Endothelial cell of umbilical vein (primary cell): Measurements from ENCODE around the gene PRM3. TPM values are rescaled to one million over a fixed set of nuclear protein-coding genes. Genes with fewer than 3 reads are reported as not detected.

Source experiments
- BruUV-seq: library from RNA; stranded (reverse); fragments of 400-500 nt; replicated peaks from 2 replicates; lab custom pipeline; 2021; lab: Mats Ljungman, UMichigan
- CTCF ChIA-PET: fragments of 300-600, 350-600 bp; sonication (Branson Sonifier 250); formaldehyde crosslinking; loops from one replicate; lab custom pipeline; 2021; ENCODE audit warnings: antibody characterized with exemption, inconsistent platforms; lab: Charles Lee
- POLR2A ChIA-PET: fragments of 300-600, 350-600 bp; sonication (Branson Sonifier 250); formaldehyde crosslinking; loops from one replicate; lab custom pipeline; 2021; ENCODE audit warnings: antibody characterized with exemption, inconsistent platforms; lab: Charles Lee
- DNase-seq: peaks from one replicate; pipeline ENCODE4 v3.0.0-alpha.2; 2011; ENCODE audit warnings: low read depth, low spot score
- FAIRE-seq: peaks from 2 replicates; lab custom pipeline; 2011; peaks lifted over from hg19 to GRCh38; lab: Jason Lieb, UNC
- H2AFZ ChIP-seq: 2 replicates; pipeline ENCODE4 v1.6.0; 2012; ENCODE audit warnings: low read depth, low read length, control low read depth, inconsistent platforms
- H3K27ac ChIP-seq: 2 replicates; pipeline ENCODE4 v1.5.1; 2011; ENCODE audit warnings: low read depth, mild to moderate bottlenecking, control low read depth, low read length, moderate library complexity; ENCODE audit not compliant: insufficient read depth
- H3K27me3 ChIP-seq, 2 experiments: 2 replicates each; pipeline versions ENCODE4 v1.6.0 to v1.6.1; 2011; ENCODE audit warnings: low read length in 2 of 2, mixed read lengths in 1 of 2; ENCODE audit not compliant: control insufficient read depth in 2 of 2, insufficient read depth in 2 of 2
- H3K36me3 ChIP-seq, 2 experiments: 2 replicates in 1 of 2; 3 replicates in 1 of 2; pipeline ENCODE4 v1.5.1; 2011; ENCODE audit warnings: low read length in 2 of 2, mild to moderate bottlenecking in 1 of 2, moderate library complexity in 1 of 2; ENCODE audit not compliant: control insufficient read depth in 2 of 2, insufficient read depth in 2 of 2; ENCODE audit errors: extremely low read depth in 1 of 2
- H3K4me1 ChIP-seq: 3 replicates; pipeline ENCODE4 v1.5.1; 2011; ENCODE audit warnings: mild to moderate bottlenecking, low read length; ENCODE audit not compliant: control insufficient read depth, insufficient read depth; ENCODE audit errors: extremely low read depth
- H3K4me2 ChIP-seq: 2 replicates; pipeline ENCODE4 v1.6.1; 2011; ENCODE audit warnings: low read length, control low read depth, mixed read lengths; ENCODE audit not compliant: insufficient read depth
- H3K4me3 ChIP-seq, 3 experiments: fragments of 200-600 bp in 1 of 3; sonication (generic), shearing (Covaris generic) in 1 of 3; replicated peaks in 1 of 3; 2 replicates each; pipeline ENCODE4 v1.5.1; 2011 to 2016; ENCODE audit warnings: control low read depth in 3 of 3, low read length in 3 of 3, mild to moderate bottlenecking in 2 of 3, inconsistent platforms in 1 of 3, low read depth in 1 of 3, moderate library complexity in 1 of 3; ENCODE audit not compliant: insufficient read depth in 1 of 3
- H3K79me2 ChIP-seq: 2 replicates; pipeline ENCODE4 v1.6.0; 2012; ENCODE audit warnings: low read length, inconsistent platforms; ENCODE audit not compliant: control insufficient read depth, insufficient read depth
- H3K9ac ChIP-seq: replicated peaks from 2 replicates; pipeline ENCODE3; 2011; ENCODE audit warnings: low read length, control low read depth; ENCODE audit not compliant: insufficient read depth; ENCODE audit errors: extremely low read depth
- H3K9me1 ChIP-seq: replicated peaks from 3 replicates; pipeline ENCODE4 v1.6.0; 2011; ENCODE audit warnings: mild to moderate bottlenecking, low read length; ENCODE audit not compliant: control insufficient read depth, insufficient read depth; ENCODE audit errors: extremely low read depth
- H3K9me3 ChIP-seq: replicated peaks from 2 replicates; pipeline ENCODE4 v1.5.1; 2012; ENCODE audit warnings: low read length, inconsistent platforms; ENCODE audit not compliant: control insufficient read depth, insufficient read depth
- H4K20me1 ChIP-seq: replicated peaks from 2 replicates; pipeline ENCODE3; 2011; ENCODE audit warnings: mild to moderate bottlenecking, low read length; ENCODE audit not compliant: control insufficient read depth, insufficient read depth; ENCODE audit errors: extremely low read depth
- CTCF ChIP-seq, 2 donors: IDR thresholded peaks; 1 replicate in 1 of 2; 2 replicates in 1 of 2; pipeline ENCODE4 v1.5.1; 2011; ENCODE audit warnings: low read length in 2 of 2, mild to moderate bottlenecking in 2 of 2, moderate library complexity in 2 of 2, control low read depth in 1 of 2, inconsistent platforms in 1 of 2, low read depth in 1 of 2; ENCODE audit not compliant: insufficient read depth in 1 of 2; ENCODE audit errors: extremely low read depth in 1 of 2
- EZH2 ChIP-seq: IDR thresholded peaks from 2 replicates; pipeline ENCODE4 v1.6.1; 2012; ENCODE audit warnings: borderline replicate concordance, low read depth, mild to moderate bottlenecking, moderate library complexity, low read length, inconsistent platforms; ENCODE audit not compliant: severe bottlenecking
- FOS ChIP-seq: IDR thresholded peaks from 2 replicates; pipeline ENCODE4 v1.6.1; 2011; ENCODE audit warnings: mild to moderate bottlenecking, low read length, moderate library complexity, borderline replicate concordance; ENCODE audit not compliant: insufficient read depth
- GATA2 ChIP-seq: IDR thresholded peaks from 2 replicates; pipeline ENCODE4 v1.7.0; 2011; ENCODE audit warnings: low read depth, mild to moderate bottlenecking, moderate library complexity, mixed read lengths, low read length; ENCODE audit not compliant: insufficient read length, insufficient read depth
- JUN ChIP-seq: IDR thresholded peaks from 2 replicates; pipeline ENCODE4 v1.6.1; 2011; ENCODE audit warnings: borderline replicate concordance, low read depth; ENCODE audit not compliant: insufficient read length, insufficient read depth
- MAX ChIP-seq: IDR thresholded peaks from 2 replicates; pipeline ENCODE4 v1.6.1; 2011; ENCODE audit not compliant: insufficient read depth, insufficient read length
- MYC ChIP-seq: IDR thresholded peaks from one replicate; pipeline ENCODE4 v1.6.1; 2011; ENCODE audit warnings: mild to moderate bottlenecking, low read depth, low read length
- POLR2A ChIP-seq: IDR thresholded peaks from 2 replicates; pipeline ENCODE4 v1.6.1; 2012; ENCODE audit warnings: low read depth, mild to moderate bottlenecking, control low read depth, low read length
- POLR2AphosphoS5 ChIP-seq: IDR thresholded peaks from 2 replicates; pipeline ENCODE4 v1.6.1; 2012; ENCODE audit warnings: low read depth, mild to moderate bottlenecking, control low read depth, low read length, moderate library complexity; ENCODE audit not compliant: insufficient read depth
- dilution Hi-C: fragments of 300-500 bp; cut with MboI; formaldehyde crosslinking; loops from one replicate; pipeline ENCODE4 v1.15.0; 2019; ENCODE audit warnings: low sequenced_read_pairs; ENCODE audit not compliant: extremely low pct_ligation_motif_present
- intact Hi-C: fragments of 100-400 bp; cut with micrococcal nuclease; formaldehyde crosslinking; loops from one replicate; pipeline ENCODE4 v1.10.0; 2022
- polyA plus RNA-seq, 4 experiments: library from polyadenylated mRNA; depleted of rRNA in 3 of 4; stranded (reverse) in 3 of 4; unstranded in 1 of 4; fragments of >200 nt; gene quantifications; 2 replicates each; pipeline versions ENCODE4 v1.2.1 to v1.2.3, GENCODE V29; 2011 to 2012; ENCODE audit warnings: missing spikeins in 1 of 4
- total RNA-seq: library from RNA; stranded (reverse); gene quantifications from 2 replicates; pipeline ENCODE4 v1.2.3, GENCODE V29; 2021

PRM3 gene
- total and polyA plus RNA-seq, 2 donors (not counting 3 experiments of a cell fraction or from before 2014, with no cell fraction given): not detected

- Histone ChIP-seq H3K79me2 (no peaks in the 10 kb centered on the region), H3K9ac (no peak overlapping the region), H3K27me3 (peaks cover 0 to 1% of the 10 kb centered on the region in 2 experiments), H3K4me1 (no peaks in the 10 kb centered on the region), H4K20me1 (no peaks in the 10 kb centered on the region), H3K27ac (no peak overlapping the region), H3K4me2 (no peak overlapping the region), H2AFZ (no peak overlapping the region), H3K9me3 (no peaks in the 10 kb centered on the region), H3K4me3 (no peak overlapping the region), H3K36me3 (no peaks in the 10 kb centered on the region), H3K9me1 (no peaks in the 10 kb centered on the region)
- dilution Hi-C loops (no loop called here), intact Hi-C loops (loop anchor here (10.0 kb wide), 1 partner anchor 65 kb away; no protein-coding TSS in a partner anchor)
- ChIA-PET POLR2A (no interaction called here), CTCF (no interaction called here)
- BruUV-seq: no TSS peak
- TF ChIP-seq MAX: no peak
- TF ChIP-seq JUN: no peak
- TF ChIP-seq POLR2A: no peak
- TF ChIP-seq MYC: no peak
- no peak for TF ChIP-seq FOS
- no peak for TF ChIP-seq POLR2AphosphoS5
- TF ChIP-seq CTCF (IDR thresholded peaks at IDR 0.05; ENCODE audit: extremely low read depth in 1 of 2, insufficient read depth in 1 of 2, low read depth in 1 of 2, low read length in 2 of 2): no peak
- no peak for TF ChIP-seq GATA2
- TF ChIP-seq EZH2: no peak
- FAIRE-seq (no peak), DNase-seq (no peak)
Measured at GRCh38 chr16:11249233-11250061, 24.0 kb downstream of the PRM3 start.
